WERI-Rb-1 (cell line): ENCODE results near the gene ZNF669.

Experiments
- DNase-seq: peaks from one replicate; pipeline ENCODE4 v3.0.0-alpha.2; 2020
- H3K27ac ChIP-seq: fragments of 250-450 bp; sonication (Bioruptor Pico); 2 replicates; pipeline ENCODE4 v1.5.1; 2020; ENCODE audit warnings: mild to moderate bottlenecking, moderate library complexity
- H3K27me3 ChIP-seq: fragments of 250-450 bp; sonication (Bioruptor Pico); 2 replicates; pipeline ENCODE4 v1.5.1; 2021; ENCODE audit warnings: mild to moderate bottlenecking, low read depth, moderate library complexity; ENCODE audit not compliant: insufficient read depth, severe bottlenecking
- H3K36me3 ChIP-seq: fragments of 250-450 bp; sonication (Bioruptor Pico); 2 replicates; pipeline ENCODE4 v1.5.1; 2020; ENCODE audit warnings: mild to moderate bottlenecking, moderate library complexity
- H3K4me3 ChIP-seq: 2 replicates; pipeline ENCODE4 v1.5.1; 2011; ENCODE audit warnings: low read depth, mild to moderate bottlenecking, control low read depth, low read length
- H3K9me3 ChIP-seq: fragments of 250-450 bp; sonication (Bioruptor Pico); 2 replicates; pipeline ENCODE4 v1.5.1; 2021; ENCODE audit warnings: mild to moderate bottlenecking, moderate library complexity; ENCODE audit not compliant: severe bottlenecking
- TF ChIP-seq, protein P1 (sequence below): IDR thresholded peaks from 2 replicates; pipeline ENCODE4 v1.5.1; 2011; ENCODE audit warnings: low read depth, mild to moderate bottlenecking, control low read depth, inconsistent platforms, low read length

Gene ZNF669

DNA sequence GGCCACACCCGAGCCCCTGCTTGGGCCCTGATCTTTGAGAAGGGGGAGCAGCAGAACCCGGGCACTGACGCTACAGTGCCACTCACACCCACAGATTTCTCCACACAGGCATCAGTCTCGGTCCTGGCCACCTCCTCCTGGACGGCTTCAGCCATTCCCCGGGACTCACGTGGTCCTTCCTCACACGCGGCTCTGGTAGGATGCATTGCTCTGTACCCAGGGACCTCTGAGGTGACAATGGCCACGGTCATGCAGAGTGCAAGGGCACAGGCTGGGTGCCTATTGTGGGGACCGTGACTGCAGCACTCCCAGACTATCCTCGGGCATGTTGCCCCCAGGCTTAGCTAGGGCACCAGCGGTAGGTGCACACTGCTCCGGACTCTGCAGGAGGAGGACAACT is 13.7 kb downstream of the ZNF669 start:
- Histone ChIP-seq H3K27ac (no peak overlapping the region), H3K36me3 (no peaks in the 10 kb centered on the region), H3K9me3 (no peaks in the 10 kb centered on the region), H3K27me3 (no peaks in the 10 kb centered on the region), H3K4me3 (no peak overlapping the region)
- DNase-seq, result no peak
- TF ChIP-seq, protein P1, sequence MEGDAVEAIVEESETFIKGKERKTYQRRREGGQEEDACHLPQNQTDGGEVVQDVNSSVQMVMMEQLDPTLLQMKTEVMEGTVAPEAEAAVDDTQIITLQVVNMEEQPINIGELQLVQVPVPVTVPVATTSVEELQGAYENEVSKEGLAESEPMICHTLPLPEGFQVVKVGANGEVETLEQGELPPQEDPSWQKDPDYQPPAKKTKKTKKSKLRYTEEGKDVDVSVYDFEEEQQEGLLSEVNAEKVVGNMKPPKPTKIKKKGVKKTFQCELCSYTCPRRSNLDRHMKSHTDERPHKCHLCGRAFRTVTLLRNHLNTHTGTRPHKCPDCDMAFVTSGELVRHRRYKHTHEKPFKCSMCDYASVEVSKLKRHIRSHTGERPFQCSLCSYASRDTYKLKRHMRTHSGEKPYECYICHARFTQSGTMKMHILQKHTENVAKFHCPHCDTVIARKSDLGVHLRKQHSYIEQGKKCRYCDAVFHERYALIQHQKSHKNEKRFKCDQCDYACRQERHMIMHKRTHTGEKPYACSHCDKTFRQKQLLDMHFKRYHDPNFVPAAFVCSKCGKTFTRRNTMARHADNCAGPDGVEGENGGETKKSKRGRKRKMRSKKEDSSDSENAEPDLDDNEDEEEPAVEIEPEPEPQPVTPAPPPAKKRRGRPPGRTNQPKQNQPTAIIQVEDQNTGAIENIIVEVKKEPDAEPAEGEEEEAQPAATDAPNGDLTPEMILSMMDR, result no peak

DNA sequence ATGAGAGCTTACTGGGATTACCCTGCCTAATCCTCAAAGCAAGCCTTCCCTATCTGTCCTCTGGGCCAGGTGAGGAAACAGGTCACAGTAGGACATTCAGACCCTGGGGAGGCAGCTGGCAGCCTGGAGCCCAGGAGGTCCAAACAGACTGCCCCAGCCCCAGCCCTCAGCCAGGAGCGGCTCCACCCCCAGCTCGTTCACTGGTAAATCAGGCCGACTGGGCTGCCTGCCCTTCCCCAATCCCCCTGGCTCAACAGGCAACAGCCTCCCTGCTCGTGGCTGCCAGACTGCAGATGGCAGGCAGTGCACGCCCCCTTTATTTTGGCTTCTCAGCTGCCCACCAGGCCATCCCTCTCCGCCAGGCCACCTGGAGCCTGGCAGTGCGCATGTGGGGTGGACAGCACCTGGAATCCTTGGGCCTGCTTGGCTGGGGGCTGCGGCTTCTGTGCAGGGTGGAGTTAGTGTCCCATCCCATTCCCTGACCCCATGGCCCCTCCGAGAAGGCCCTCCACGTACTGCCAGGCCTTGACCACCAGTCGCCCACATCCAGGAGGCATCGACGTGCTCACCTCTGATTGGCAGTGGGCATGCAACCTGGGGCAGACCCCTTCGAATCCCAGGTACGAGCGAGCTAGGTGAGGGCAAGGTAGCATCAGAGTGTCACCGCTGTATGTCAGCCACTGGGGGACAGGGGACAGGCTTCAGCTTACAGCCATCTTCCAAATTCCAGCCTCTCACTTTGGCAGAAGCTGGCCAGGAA is 14.4 kb downstream of the ZNF669 start:
- peak; percentile 97 for DNase-seq
- Histone ChIP-seq H3K4me3 (no peak overlapping the region), H3K9me3 (peaks cover 2% of the 10 kb centered on the region)

DNA sequence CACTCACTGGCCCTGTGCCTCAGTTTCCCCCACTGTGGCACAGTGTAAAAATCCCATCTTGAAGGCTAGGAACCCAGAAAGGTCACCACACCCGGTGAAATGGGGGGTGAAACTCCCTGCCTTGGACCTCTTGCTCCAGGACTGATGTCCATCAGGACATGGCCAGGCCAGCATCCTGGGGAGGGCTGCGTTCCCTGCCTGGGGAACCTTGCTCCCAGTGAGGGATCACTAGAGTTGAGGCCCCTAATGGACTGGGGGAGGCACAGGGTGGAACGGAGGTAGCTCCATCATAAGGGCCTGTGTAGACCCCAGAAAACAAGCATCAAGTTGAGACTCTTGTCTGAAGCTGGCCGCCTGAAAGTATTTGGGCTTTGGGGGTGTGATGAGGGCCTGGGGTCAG is 15.2 kb downstream of the ZNF669 start:
- Histone ChIP-seq H3K36me3 (no peaks in the 10 kb centered on the region), H3K27me3 (no peaks in the 10 kb centered on the region), H3K27ac (peak overlapping the region; percentile 30), H3K9me3 (peaks cover 5% of the 10 kb centered on the region), H3K4me3 (no peak overlapping the region)
- TF ChIP-seq, protein P1, result no peak
- DNase-seq, result no peak

More for the DNA sequence above, 14.4 kb downstream of the ZNF669 start:
- TF ChIP-seq, protein P1, result no peak
- peak overlapping the region; percentile 49 for H3K27ac ChIP-seq
- H3K36me3 ChIP-seq, result no peaks in the 10 kb centered on the region
- H3K27me3 ChIP-seq, result no peaks in the 10 kb centered on the region

- DNase-seq, result no peak
- no peak overlapping the region for H3K4me3 ChIP-seq
- no peaks in the 10 kb centered on the region for H3K27me3 ChIP-seq
- TF ChIP-seq, protein P1, result no peak
- no peaks in the 10 kb centered on the region for H3K36me3 ChIP-seq
- H3K27ac ChIP-seq, result no peak overlapping the region
- H3K9me3 ChIP-seq, result peaks cover 7% of the 10 kb centered on the region
These were observed 16.9 kb downstream of the ZNF669 start for GRCh38 chr1:247087256-247087655.

- Histone ChIP-seq H3K36me3 (no peaks in the 10 kb centered on the region), H3K9me3 (peaks cover 8% of the 10 kb centered on the region), H3K4me3 (no peak overlapping the region), H3K27ac (no peak overlapping the region), H3K27me3 (no peaks in the 10 kb centered on the region)
- no peak for DNase-seq
- TF ChIP-seq, protein P1, result no peak
These were observed 18.8 kb downstream of the ZNF669 start for GRCh38 chr1:247085310-247085709.

DNA sequence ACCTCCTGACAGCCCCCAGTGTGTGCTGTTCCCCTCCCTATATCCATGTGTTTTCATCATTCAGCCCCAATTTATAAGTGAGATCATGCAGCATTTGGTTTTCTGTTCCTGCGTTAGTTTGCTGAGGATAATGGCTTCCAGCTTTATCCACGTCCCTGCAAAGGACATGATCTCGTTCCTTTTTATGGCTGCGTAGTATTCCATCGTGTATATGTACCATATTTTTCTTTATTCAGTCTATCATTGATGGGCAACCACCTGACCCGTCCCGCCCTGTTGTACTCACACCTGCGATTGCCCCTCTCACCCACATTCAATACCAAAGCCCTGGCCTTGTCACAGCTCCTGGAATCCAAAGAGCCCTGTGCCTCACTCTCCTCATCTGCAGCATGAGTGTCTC is 19.4 kb downstream of the ZNF669 start:
- no peaks in the 10 kb centered on the region for H3K36me3 ChIP-seq
- TF ChIP-seq, protein P1, result no peak
- no peak overlapping the region for H3K27ac ChIP-seq
- DNase-seq, result no peak
- H3K9me3 ChIP-seq, result peaks cover 8% of the 10 kb centered on the region
- H3K4me3 ChIP-seq, result no peak overlapping the region
- H3K27me3 ChIP-seq, result no peaks in the 10 kb centered on the region
